PC-9 (cell line): ENCODE measurements around the gene CYS1. TPM values are rescaled to one million over a fixed set of nuclear protein-coding genes. Genes with fewer than 3 reads are reported as not detected.

Experiments used
- BruUV-seq: library from RNA; stranded (reverse); fragments of 400-500 nt; replicated peaks from 2 replicates; lab custom pipeline; 2021; lab: Mats Ljungman, UMichigan
- CTCF ChIA-PET: fragments of 300-600 bp; sonication (Branson Sonifier 250); formaldehyde crosslinking; loops from one replicate; lab custom pipeline; 2022; ENCODE audit warnings: antibody characterized with exemption; lab: Charles Lee
- POLR2A ChIA-PET: fragments of 300-600 bp; sonication (Branson Sonifier 250); formaldehyde crosslinking; loops from one replicate; lab custom pipeline; 2022; ENCODE audit warnings: antibody characterized with exemption; ENCODE audit not compliant: unreplicated experiment; lab: Charles Lee
- DNase-seq, 2 experiments: peaks; one replicate each; pipeline versions ENCODE4 v3.0.0 to v3.0.0-alpha.2; 2015 to 2022; ENCODE audit warnings: mixed read lengths in 1 of 2
- H2AFZ ChIP-seq: fragments of 200-600 bp; sonication (generic); 2 replicates; pipeline ENCODE4 v1.8.1; 2017; ENCODE audit warnings: antibody characterized with exemption
- H3F3A ChIP-seq: fragments of 200-600 bp; sonication (generic); 2 replicates; pipeline ENCODE4 v1.8.1; 2017; ENCODE audit warnings: antibody characterized with exemption, mild to moderate bottlenecking, low read depth; ENCODE audit not compliant: insufficient read depth
- H3K27ac ChIP-seq: fragments of 200-600 bp; sonication (generic); 2 replicates; pipeline ENCODE4 v1.6.1; 2016; ENCODE audit warnings: mixed run types
- H3K27me3 ChIP-seq: fragments of 200-600 bp; sonication (generic); 2 replicates; pipeline ENCODE4 v1.6.1; 2016; ENCODE audit warnings: low read depth, mixed run types; ENCODE audit not compliant: insufficient read depth
- H3K36me3 ChIP-seq: fragments of 200-600 bp; sonication (generic); 2 replicates; pipeline ENCODE4 v1.6.1; 2016; ENCODE audit warnings: low read depth, mixed run types
- H3K4me1 ChIP-seq: fragments of 200-600 bp; sonication (generic); replicated peaks from 2 replicates; pipeline ENCODE4 v1.6.1; 2016; ENCODE audit warnings: mixed run types; ENCODE audit not compliant: insufficient read depth
- H3K4me2 ChIP-seq: fragments of 200-600 bp; sonication (generic); 2 replicates; pipeline ENCODE4 v1.6.1; 2017; ENCODE audit warnings: mixed run types
- H3K4me3 ChIP-seq: fragments of 200-600 bp; sonication (generic); 2 replicates; pipeline ENCODE4 v1.6.1; 2016; ENCODE audit warnings: mixed run types
- H3K79me2 ChIP-seq: fragments of 200-600 bp; sonication (generic); 2 replicates; pipeline ENCODE4 v1.6.1; 2017; ENCODE audit warnings: low read depth, mixed run types
- H3K9me2 ChIP-seq: fragments of 200-600 bp; sonication (generic); 2 replicates; pipeline ENCODE4 v1.8.1; 2017; ENCODE audit warnings: mild to moderate bottlenecking; ENCODE audit not compliant: insufficient read depth
- H3K9me3 ChIP-seq: fragments of 200-600 bp; sonication (generic); 2 replicates; pipeline ENCODE4 v1.8.1; 2016; ENCODE audit warnings: low read depth; ENCODE audit not compliant: insufficient read depth
- H4K20me1 ChIP-seq: fragments of 200-600 bp; sonication (generic); 2 replicates; pipeline ENCODE4 v1.8.1; 2017; ENCODE audit not compliant: insufficient read depth
- EZH2 ChIP-seq: fragments of 200-600 bp; sonication (generic); IDR thresholded peaks from 2 replicates; pipeline ENCODE4 v1.8.0; 2017; ENCODE audit warnings: antibody characterized with exemption, low read depth
- intact Hi-C: fragments of 100-400 bp; cut with micrococcal nuclease; formaldehyde crosslinking; loops from one replicate; pipeline ENCODE4 v1.10.0; 2022; ENCODE audit not compliant: unreplicated experiment
- total RNA-seq: library from RNA; stranded (reverse); gene quantifications from 2 replicates; pipeline ENCODE4 v1.2.3, GENCODE V29; 2021
- TF ChIP-seq, protein P1 (sequence below): fragments of 200-600 bp; sonication (generic); conservative IDR thresholded peaks from 2 replicates; pipeline ENCODE4 v1.6.1; 2017; ENCODE audit warnings: mixed run types, antibody characterized with exemption, mild to moderate bottlenecking, moderate library complexity

CYS1 gene
- total RNA-seq, 1 experiment from 2014 or later: 0.61 TPM

DNA sequence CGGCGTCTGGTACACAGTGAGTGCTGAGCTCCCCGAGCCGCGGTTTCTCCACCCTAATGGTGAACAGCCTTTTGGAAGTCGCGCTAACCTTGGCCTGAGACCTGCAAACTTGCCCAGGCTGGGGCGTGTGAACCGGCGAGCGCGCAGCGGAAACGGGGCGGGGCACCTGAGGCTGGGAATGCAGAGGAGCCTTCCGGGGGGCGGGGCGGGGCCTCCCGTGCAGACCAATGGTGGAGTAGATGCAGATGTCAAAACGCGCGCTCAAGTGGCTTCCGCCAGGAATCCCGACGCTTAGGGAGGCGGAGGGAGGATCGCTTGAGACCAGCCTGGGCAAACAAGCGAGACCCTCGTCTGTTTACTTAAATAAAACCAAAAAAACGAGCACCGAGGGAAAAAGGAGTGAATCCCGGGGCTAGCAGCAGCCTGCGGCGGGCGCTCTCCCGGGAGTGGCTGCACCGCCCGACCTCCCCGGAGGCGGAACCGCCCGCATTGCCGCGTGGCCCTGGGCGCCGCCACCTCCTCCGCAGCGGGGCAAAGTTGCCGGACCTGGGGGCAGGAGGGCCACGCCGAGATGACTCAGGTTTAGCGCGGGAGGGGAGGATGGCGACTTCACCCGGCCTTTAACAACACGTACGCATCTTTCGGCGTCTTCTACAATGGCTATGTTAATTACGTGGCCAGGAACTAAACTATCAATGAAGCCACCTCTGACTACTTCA is 40.1 kb upstream of the CYS1 start:
- TF ChIP-seq EZH2: no peak
- peaks cover 5% of the 10 kb centered on the region; the same call in 1 of the 2 replicates for H3K36me3 ChIP-seq
- H4K20me1 ChIP-seq: 0 out of 2 replicates have a peak, but pooled peaks cover 9% of the 10 kb centered on the region
- BruUV-seq: TSS peak; percentile 14
- CTCF ChIA-PET: no interaction called here
- peaks cover 49% of the 10 kb centered on the region for H3K4me1 ChIP-seq
- peaks cover 41% of the 10 kb centered on the region for H3K79me2 ChIP-seq
- peak overlapping the region; percentile 88 for H3K4me3 ChIP-seq
- peak; percentile 92 to 95 for DNase-seq
- peak overlapping the region; percentile 93 for H3K27ac ChIP-seq
- H3F3A ChIP-seq: peaks cover 66% of the 10 kb centered on the region
- peak overlapping the region; percentile 73 for H2AFZ ChIP-seq
- H3K9me3 ChIP-seq: no peaks in the 10 kb centered on the region
- intact Hi-C loops: loop anchor here (5.0 kb wide), 1 partner anchor 323 kb away; no protein-coding TSS in a partner anchor
- no peaks in the 10 kb centered on the region for H3K27me3 ChIP-seq
- POLR2A ChIA-PET: no interaction called here
- peak overlapping the region; percentile 92 for H3K4me2 ChIP-seq
- H3K9me2 ChIP-seq: no peaks in the 10 kb centered on the region

DNA sequence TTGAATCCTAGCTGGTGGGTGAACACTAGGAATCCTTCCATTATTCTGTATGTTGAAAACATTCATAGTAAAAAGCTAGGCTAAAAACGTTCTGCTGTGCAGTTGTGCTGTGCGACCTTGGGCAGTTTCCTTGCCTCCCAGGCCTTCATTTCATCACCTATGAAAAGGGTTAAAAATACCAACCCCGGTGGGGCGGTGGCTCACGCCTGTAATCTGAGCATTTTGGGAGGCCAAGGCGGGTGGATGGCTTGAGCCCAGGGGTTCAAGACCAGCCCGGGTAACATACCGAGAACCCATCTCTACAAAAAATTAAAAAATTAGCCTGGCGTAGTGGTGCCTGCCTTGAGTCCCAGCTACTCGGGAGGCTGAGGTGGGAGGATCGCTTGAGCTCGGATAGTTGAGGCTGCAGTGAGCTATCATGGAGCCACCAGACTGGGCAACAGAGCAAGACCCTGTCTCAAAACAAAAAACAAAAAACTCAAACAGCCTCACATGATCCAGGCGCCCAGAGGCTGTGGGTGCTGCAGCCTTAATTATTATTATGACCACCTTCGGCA is 39.5 kb upstream of the CYS1 start:
- no peak for TF ChIP-seq EZH2
- TF ChIP-seq, protein P1, sequence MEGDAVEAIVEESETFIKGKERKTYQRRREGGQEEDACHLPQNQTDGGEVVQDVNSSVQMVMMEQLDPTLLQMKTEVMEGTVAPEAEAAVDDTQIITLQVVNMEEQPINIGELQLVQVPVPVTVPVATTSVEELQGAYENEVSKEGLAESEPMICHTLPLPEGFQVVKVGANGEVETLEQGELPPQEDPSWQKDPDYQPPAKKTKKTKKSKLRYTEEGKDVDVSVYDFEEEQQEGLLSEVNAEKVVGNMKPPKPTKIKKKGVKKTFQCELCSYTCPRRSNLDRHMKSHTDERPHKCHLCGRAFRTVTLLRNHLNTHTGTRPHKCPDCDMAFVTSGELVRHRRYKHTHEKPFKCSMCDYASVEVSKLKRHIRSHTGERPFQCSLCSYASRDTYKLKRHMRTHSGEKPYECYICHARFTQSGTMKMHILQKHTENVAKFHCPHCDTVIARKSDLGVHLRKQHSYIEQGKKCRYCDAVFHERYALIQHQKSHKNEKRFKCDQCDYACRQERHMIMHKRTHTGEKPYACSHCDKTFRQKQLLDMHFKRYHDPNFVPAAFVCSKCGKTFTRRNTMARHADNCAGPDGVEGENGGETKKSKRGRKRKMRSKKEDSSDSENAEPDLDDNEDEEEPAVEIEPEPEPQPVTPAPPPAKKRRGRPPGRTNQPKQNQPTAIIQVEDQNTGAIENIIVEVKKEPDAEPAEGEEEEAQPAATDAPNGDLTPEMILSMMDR: no peak
- Histone ChIP-seq H3K36me3 (no peaks in the 10 kb centered on the region), H3K4me2 (peak overlapping the region; percentile 92), H3K4me1 (peaks cover 44% of the 10 kb centered on the region), H3K79me2 (peaks cover 35% of the 10 kb centered on the region), H3K9me3 (no peaks in the 10 kb centered on the region), H3K27ac (peak overlapping the region; percentile 93), H3K27me3 (no peaks in the 10 kb centered on the region), H3F3A (peaks cover 60% of the 10 kb centered on the region), H3K4me3 (peak overlapping the region; percentile 88), H3K9me2 (no peaks in the 10 kb centered on the region), H2AFZ (peak overlapping the region; percentile 73), H4K20me1 (0 out of 2 replicates have a peak, but pooled peaks cover 3% of the 10 kb centered on the region)
- no peak for DNase-seq
- CTCF ChIA-PET: interaction anchor here (0.5 kb wide), 1 partner anchor 21 kb away, joined by 3 read pairs; no protein-coding TSS in a partner anchor
- POLR2A ChIA-PET: interaction anchor here (0.8 kb wide), 1 partner anchor 565 kb away, joined by 3 read pairs; no protein-coding TSS in a partner anchor
- intact Hi-C loops: loop anchor here (5.0 kb wide), 1 partner anchor 322 kb away; no protein-coding TSS in a partner anchor
- no TSS peak for BruUV-seq

DNA sequence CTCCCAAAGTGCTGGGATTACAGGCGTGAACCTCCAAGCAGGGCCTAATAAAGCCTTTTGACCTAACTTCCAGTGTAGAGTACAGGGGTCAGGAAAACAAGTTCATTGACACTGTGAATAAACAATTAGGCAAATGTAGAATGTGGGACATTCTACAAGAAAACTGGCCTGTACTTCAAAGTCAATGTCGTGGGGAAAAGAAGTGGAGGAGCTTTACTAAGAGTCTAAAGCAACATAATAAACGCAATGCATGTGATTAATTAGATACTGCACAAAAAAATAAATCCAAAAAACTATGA is 38.8 kb upstream of the CYS1 start:
- H3K36me3 ChIP-seq: no peaks in the 10 kb centered on the region
- H3K4me3 ChIP-seq: no peak overlapping the region
- H3K79me2 ChIP-seq: peaks cover 30% of the 10 kb centered on the region
- TF ChIP-seq, protein P1: no peak
- TF ChIP-seq EZH2: no peak
- no peaks in the 10 kb centered on the region for H3K9me3 ChIP-seq
- intact Hi-C loops: no loop called here
- no peaks in the 10 kb centered on the region for H4K20me1 ChIP-seq
- peaks cover 38% of the 10 kb centered on the region for H3K4me1 ChIP-seq
- H3K27me3 ChIP-seq: no peaks in the 10 kb centered on the region
- BruUV-seq: no TSS peak
- H3K27ac ChIP-seq: 0 out of 2 replicates have a peak overlapping the region, but pooled peaks have one; percentile 93
- ChIA-PET POLR2A (interaction anchor here (0.8 kb wide), 1 partner anchor 564 kb away, joined by 3 read pairs; no protein-coding TSS in a partner anchor), CTCF (no interaction called here)
- H3K9me2 ChIP-seq: no peaks in the 10 kb centered on the region
- H2AFZ ChIP-seq: no peak overlapping the region
- peaks cover 55% of the 10 kb centered on the region for H3F3A ChIP-seq
- peak overlapping the region; percentile 92; the same call in 1 of the 2 replicates for H3K4me2 ChIP-seq
- DNase-seq: no peak
